Mesenchymal stem cell (in vitro differentiated cells and primary cell): Measurements from ENCODE around the gene ROBO1.

Experiments
- DNase-seq: peaks from one replicate; pipeline ENCODE4 v3.0.0-alpha.2; 2013
- H2AFZ ChIP-seq: one replicate; pipeline ENCODE4 v1.6.1; 2013; ENCODE audit warnings: low read depth, mild to moderate bottlenecking, control low read depth, inconsistent platforms, low read length, moderate library complexity
- H2AK5ac ChIP-seq: 2 replicates; pipeline ENCODE4 v1.6.1; 2013; ENCODE audit warnings: low read length, moderate library complexity, mild to moderate bottlenecking, inconsistent platforms; ENCODE audit not compliant: severe bottlenecking
- H2BK120ac ChIP-seq: one replicate; pipeline ENCODE4 v1.6.1; 2013; ENCODE audit warnings: low read depth, mild to moderate bottlenecking, inconsistent platforms, low read length, moderate library complexity
- H2BK12ac ChIP-seq, 2 experiments: one replicate each; pipeline ENCODE4 v1.6.1; 2013; ENCODE audit warnings: inconsistent platforms in 2 of 2, low read length in 2 of 2, mild to moderate bottlenecking in 2 of 2, moderate library complexity in 2 of 2, control low read depth in 1 of 2
- H2BK15ac ChIP-seq: one replicate; pipeline ENCODE4 v1.6.1; 2013; ENCODE audit warnings: mild to moderate bottlenecking, low read depth, inconsistent platforms; ENCODE audit not compliant: poor library complexity, severe bottlenecking
- H2BK5ac ChIP-seq: 2 replicates; pipeline ENCODE4 v1.6.1; 2013; ENCODE audit warnings: low read depth, mild to moderate bottlenecking, low read length, control low read depth, inconsistent platforms; ENCODE audit not compliant: poor library complexity, severe bottlenecking
- H3K14ac ChIP-seq, 2 experiments: one replicate each; pipeline ENCODE4 v1.6.1; 2013; ENCODE audit warnings: inconsistent platforms in 2 of 2, low read length in 2 of 2, control low read depth in 1 of 2, mild to moderate bottlenecking in 1 of 2, moderate library complexity in 1 of 2
- H3K18ac ChIP-seq, 2 experiments: one replicate each; pipeline ENCODE4 v1.6.1; 2013; ENCODE audit warnings: inconsistent platforms in 2 of 2, low read length in 2 of 2, control low read depth in 1 of 2, low read depth in 1 of 2, mild to moderate bottlenecking in 1 of 2
- H3K23ac ChIP-seq, 2 experiments: one replicate each; pipeline ENCODE4 v1.6.1; 2013; ENCODE audit warnings: inconsistent platforms in 2 of 2, low read length in 2 of 2, mild to moderate bottlenecking in 2 of 2, moderate library complexity in 2 of 2, control low read depth in 1 of 2
- H3K27ac ChIP-seq: 2 replicates; pipeline ENCODE4 v1.5.1; 2013; ENCODE audit warnings: mild to moderate bottlenecking, moderate library complexity, low read length, control low read depth, inconsistent platforms; ENCODE audit not compliant: poor library complexity, severe bottlenecking
- H3K27me3 ChIP-seq, 2 experiments: 2 replicates each; pipeline versions ENCODE4 v1.6.1 to v1.7.0; 2013; ENCODE audit warnings: low read length in 2 of 2, mild to moderate bottlenecking in 2 of 2, moderate library complexity in 2 of 2, control low read depth in 1 of 2, inconsistent platforms in 1 of 2; ENCODE audit not compliant: control insufficient read depth in 1 of 2, insufficient read depth in 1 of 2
- H3K36me3 ChIP-seq, 2 experiments: 2 replicates each; pipeline versions ENCODE4 v1.6.1 to v1.7.0; 2013; ENCODE audit warnings: low read length in 2 of 2, control low read depth in 1 of 2, inconsistent platforms in 1 of 2, low read depth in 1 of 2, mild to moderate bottlenecking in 1 of 2; ENCODE audit not compliant: insufficient read depth in 2 of 2, control insufficient read depth in 1 of 2
- H3K4ac ChIP-seq, 2 experiments: one replicate each; pipeline ENCODE4 v1.6.1; 2013; ENCODE audit warnings: inconsistent platforms in 2 of 2, low read length in 2 of 2, mild to moderate bottlenecking in 2 of 2, moderate library complexity in 2 of 2, control low read depth in 1 of 2, low read depth in 1 of 2
- H3K4me1 ChIP-seq: 2 replicates; pipeline ENCODE4 v1.6.1; 2013; ENCODE audit warnings: low read depth, low read length, control low read depth; ENCODE audit not compliant: control insufficient read depth, insufficient read depth
- H3K4me2 ChIP-seq: 2 replicates; pipeline ENCODE4 v1.6.1; 2013; ENCODE audit warnings: low read length, mild to moderate bottlenecking, inconsistent platforms; ENCODE audit not compliant: poor library complexity, severe bottlenecking
- H3K4me3 ChIP-seq, 2 experiments: 2 replicates each; pipeline versions ENCODE4 v1.5.1 to v1.7.0; 2013; ENCODE audit warnings: low read length in 2 of 2, mild to moderate bottlenecking in 2 of 2, control low read depth in 1 of 2, low read depth in 1 of 2; ENCODE audit not compliant: insufficient read depth in 1 of 2
- H3K79me1 ChIP-seq: replicated peaks from 2 replicates; pipeline ENCODE4 v1.6.1; 2013; ENCODE audit warnings: mild to moderate bottlenecking, control low read depth, low read length, inconsistent platforms; ENCODE audit not compliant: poor library complexity, severe bottlenecking
- H3K9ac ChIP-seq: 2 replicates; pipeline ENCODE4 v1.7.0; 2013; ENCODE audit warnings: mild to moderate bottlenecking, low read length, moderate library complexity
- H3K9me3 ChIP-seq: 2 replicates; pipeline ENCODE4 v1.7.0; 2013; ENCODE audit warnings: mild to moderate bottlenecking, low read length; ENCODE audit not compliant: control insufficient read depth
- H4K8ac ChIP-seq: one replicate; pipeline ENCODE4 v1.6.1; 2013; ENCODE audit warnings: inconsistent platforms, mild to moderate bottlenecking, low read length, moderate library complexity
- H4K91ac ChIP-seq: one replicate; pipeline ENCODE4 v1.6.1; 2013; ENCODE audit warnings: mild to moderate bottlenecking, low read length, inconsistent platforms
- WGBS: methylation state at CpG from one replicate; pipeline ENCODE4 v1.1.7; 2013; ENCODE audit warnings: mixed read lengths; 5-methylcytosine and 5-hydroxymethylcytosine counted together

ROBO1 gene

GRCh38 chr3:79564192-79564591 lies 203.6 kb downstream of the ROBO1 start:
- no peak overlapping the region for H3K18ac ChIP-seq
- no peaks in the 10 kb centered on the region for H3K27me3 ChIP-seq

GRCh38 chr3:79560698-79561097 lies 207.1 kb downstream of the ROBO1 start:
- no peak overlapping the region for H3K27ac ChIP-seq
- H3K27me3 ChIP-seq, result no peaks in the 10 kb centered on the region
- no peak overlapping the region for H4K8ac ChIP-seq
- no peak overlapping the region for H2AK5ac ChIP-seq
- no peak overlapping the region for H4K91ac ChIP-seq
- H3K4me3 ChIP-seq, result no peak overlapping the region
- DNase-seq, result no peak
- no peak overlapping the region for H3K23ac ChIP-seq
- no peaks in the 10 kb centered on the region for H3K36me3 ChIP-seq
- H2BK5ac ChIP-seq, result no peak overlapping the region
- no peak overlapping the region for H3K18ac ChIP-seq
- no peak overlapping the region for H3K4ac ChIP-seq
- H2AFZ ChIP-seq, result no peak overlapping the region
- H3K9ac ChIP-seq, result no peak overlapping the region
- no peak overlapping the region for H2BK120ac ChIP-seq
- H2BK12ac ChIP-seq, result no peak overlapping the region
- H3K4me1 ChIP-seq, result peaks cover 1% of the 10 kb centered on the region
- H3K14ac ChIP-seq, result no peak overlapping the region
- WGBS, result 77% methylated on average over 4 of the region's 4 CpGs
- H3K9me3 ChIP-seq, result no peaks in the 10 kb centered on the region
- no peaks in the 10 kb centered on the region for H3K79me1 ChIP-seq
- H3K4me2 ChIP-seq, result no peak overlapping the region
- no peak overlapping the region for H2BK15ac ChIP-seq

More at GRCh38 chr3:79564192-79564591, 203.6 kb downstream of the ROBO1 start:
- H4K8ac ChIP-seq, result no peak overlapping the region
- H3K4ac ChIP-seq, result no peak overlapping the region
- no peak overlapping the region for H3K27ac ChIP-seq
- no peak overlapping the region for H2BK15ac ChIP-seq
- H3K4me2 ChIP-seq, result no peak overlapping the region
- no peaks in the 10 kb centered on the region for H3K9me3 ChIP-seq
- H3K9ac ChIP-seq, result no peak overlapping the region
- H2BK12ac ChIP-seq, result no peak overlapping the region
- no peak for DNase-seq
- no peak overlapping the region for H2BK120ac ChIP-seq
- 67% methylated on average over 1 of the region's 1 CpG for WGBS
- H4K91ac ChIP-seq, result no peak overlapping the region
- H2BK5ac ChIP-seq, result no peak overlapping the region
- no peak overlapping the region for H3K23ac ChIP-seq
- no peak overlapping the region for H3K14ac ChIP-seq
- no peaks in the 10 kb centered on the region for H3K36me3 ChIP-seq
- no peak overlapping the region for H2AK5ac ChIP-seq
- peaks cover 1% of the 10 kb centered on the region for H3K4me1 ChIP-seq
- no peak overlapping the region for H2AFZ ChIP-seq
- H3K4me3 ChIP-seq, result no peak overlapping the region
- no peaks in the 10 kb centered on the region for H3K79me1 ChIP-seq

- Histone ChIP-seq H2BK5ac (no peak overlapping the region), H3K36me3 (no peaks in the 10 kb centered on the region), H3K4me2 (no peak overlapping the region), H3K23ac (no peak overlapping the region), H4K8ac (no peak overlapping the region), H3K4me3 (no peak overlapping the region), H3K14ac (no peak overlapping the region), H2BK12ac (no peak overlapping the region), H3K4me1 (no peaks in the 10 kb centered on the region), H2BK15ac (no peak overlapping the region), H4K91ac (no peak overlapping the region), H3K9ac (no peak overlapping the region), H3K27ac (no peak overlapping the region), H3K79me1 (no peaks in the 10 kb centered on the region), H3K9me3 (no peaks in the 10 kb centered on the region), H2AFZ (no peak overlapping the region), H3K4ac (no peak overlapping the region), H2AK5ac (no peak overlapping the region), H2BK120ac (no peak overlapping the region), H3K18ac (no peak overlapping the region), H3K27me3 (no peaks in the 10 kb centered on the region)
- WGBS, result 75% methylated on average over 6 of the region's 6 CpGs
- no peak for DNase-seq
Measured at GRCh38 chr3:79558943-79559342, 208.9 kb downstream of the ROBO1 start.

- no peak overlapping the region for H2AK5ac ChIP-seq
Measured at GRCh38 chr3:79555655-79556054, 212.1 kb downstream of the ROBO1 start.

More at GRCh38 chr3:79555655-79556054, 212.1 kb downstream of the ROBO1 start:
- no peak overlapping the region for H2BK15ac ChIP-seq
- no peak overlapping the region for H3K18ac ChIP-seq
- no peak for DNase-seq
- no peaks in the 10 kb centered on the region for H3K36me3 ChIP-seq
- no peak overlapping the region for H4K91ac ChIP-seq
- no peak overlapping the region for H3K4me2 ChIP-seq
- H2BK120ac ChIP-seq, result no peak overlapping the region
- no peaks in the 10 kb centered on the region for H3K4me1 ChIP-seq
- no peak overlapping the region for H3K9ac ChIP-seq
- H2AFZ ChIP-seq, result no peak overlapping the region
- H3K4me3 ChIP-seq, result no peak overlapping the region
- no peaks in the 10 kb centered on the region for H3K27me3 ChIP-seq
- WGBS, result no CpG with 5 or more reads among the region's 1 CpG
- no peak overlapping the region for H2BK5ac ChIP-seq
- H2BK12ac ChIP-seq, result no peak overlapping the region
- H3K14ac ChIP-seq, result no peak overlapping the region
- no peaks in the 10 kb centered on the region for H3K9me3 ChIP-seq
- H3K23ac ChIP-seq, result no peak overlapping the region
- H4K8ac ChIP-seq, result no peak overlapping the region
- H3K79me1 ChIP-seq, result no peaks in the 10 kb centered on the region
- no peak overlapping the region for H3K27ac ChIP-seq
- no peak overlapping the region for H3K4ac ChIP-seq
